Right lung (tissue), 5 donors: ENCODE data around the gene CBX4. TPM values are rescaled to one million over a fixed set of nuclear protein-coding genes. Genes with fewer than 3 reads are reported as not detected.

Experiments used
- DNase-seq, 2 donors: peaks; one replicate each; pipeline ENCODE4 v3.0.0-alpha.2; 2013
- polyA plus RNA-seq, 5 donors: library from polyadenylated mRNA; unstranded; fragments of 120-200 nt; gene quantifications; one replicate each; pipeline versions ENCODE4 v1.2.1 to v1.2.3, GENCODE V29; 2013; ENCODE audit warnings: inconsistent platforms in 1 of 5, low replicate concordance in 1 of 5; ENCODE audit not compliant: insufficient read length in 5 of 5, insufficient read depth in 1 of 5

Gene CBX4
- polyA plus RNA-seq, 5 donors, result 12.2 to 25.3 (median 16.4) TPM

GRCh38 chr17:79831265-79832217 lies 7.7 kb downstream of the CBX4 start:
- DNase-seq, result no peak

GRCh38 chr17:79830763-79831264 lies 8.4 kb downstream of the CBX4 start:
- no peak for DNase-seq

- no peak for DNase-seq
Measured at GRCh38 chr17:79830303-79830702, 8.9 kb downstream of the CBX4 start.

- DNase-seq, result no peak
Measured at GRCh38 chr17:79829457-79829856, 9.8 kb downstream of the CBX4 start.

GRCh38 chr17:79829004-79829403 lies 10.2 kb downstream of the CBX4 start:
- no peak for DNase-seq

DNA sequence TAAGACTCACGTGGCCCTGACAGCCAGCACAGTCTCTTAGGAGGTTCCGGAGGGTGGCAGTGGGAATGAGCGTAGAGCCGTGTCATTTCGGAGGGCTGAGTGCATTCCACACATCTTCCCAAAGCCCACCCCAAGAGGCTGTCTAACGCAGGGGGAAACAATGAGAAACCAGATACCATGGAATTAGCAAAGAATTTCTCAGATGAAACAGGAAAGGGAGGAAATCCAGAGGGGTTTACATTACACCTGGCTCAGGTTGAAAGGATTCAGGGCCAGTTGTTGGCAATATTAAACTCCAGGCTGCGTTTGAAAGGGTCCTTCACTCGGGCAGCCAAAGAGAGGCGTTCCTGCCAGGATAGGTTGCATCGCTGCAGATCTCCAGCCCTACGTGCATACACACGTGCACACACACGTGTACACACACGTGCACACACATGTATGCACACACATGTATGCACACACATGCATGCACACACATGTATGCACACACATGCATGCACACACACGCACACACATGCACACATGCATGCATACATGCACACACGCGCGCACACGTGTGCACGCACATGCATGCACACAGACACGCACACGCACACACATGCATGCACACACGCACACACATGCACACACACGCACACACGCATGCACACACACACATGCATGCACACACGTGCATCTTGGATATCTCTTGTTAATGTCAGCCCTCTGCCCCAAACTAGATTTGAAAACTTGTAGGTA lies 12.2 kb downstream of the CBX4 start:
- no peak for DNase-seq

- DNase-seq, result no peak
Measured at GRCh38 chr17:79826204-79826680, 13.0 kb downstream of the CBX4 start.

GRCh38 chr17:79825580-79825921 lies 13.7 kb downstream of the CBX4 start:
- DNase-seq, result no peak

GRCh38 chr17:79824893-79825579 lies 14.2 kb downstream of the CBX4 start:
- DNase-seq, result no peak

DNA sequence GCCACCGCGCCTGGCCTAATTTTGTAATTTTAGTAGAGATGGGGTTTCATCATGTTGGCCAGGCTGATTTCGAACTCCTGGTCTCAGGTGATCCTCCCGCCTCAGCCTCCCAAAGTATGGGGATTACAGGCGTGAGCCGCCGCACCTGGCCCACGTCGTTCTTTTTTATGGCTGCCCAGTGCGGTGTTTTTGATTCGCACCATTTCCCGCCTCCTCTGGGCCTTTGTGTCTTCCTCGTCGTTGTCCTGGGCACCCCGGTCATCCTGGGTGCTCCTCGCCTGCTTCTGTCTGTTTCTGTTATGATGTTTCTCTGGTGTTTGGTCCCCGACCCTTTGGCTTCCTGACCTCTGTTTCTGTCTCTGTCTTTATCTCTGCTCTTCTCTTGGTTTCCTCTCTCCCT lies 15.0 kb downstream of the CBX4 start:
- DNase-seq, result no peak

GRCh38 chr17:79822583-79823124 lies 16.6 kb downstream of the CBX4 start:
- no peak for DNase-seq

GRCh38 chr17:79821331-79822095 lies 17.7 kb downstream of the CBX4 start:
- no peak for DNase-seq

GRCh38 chr17:79820959-79821330 lies 18.3 kb downstream of the CBX4 start:
- DNase-seq, result no peak

DNA sequence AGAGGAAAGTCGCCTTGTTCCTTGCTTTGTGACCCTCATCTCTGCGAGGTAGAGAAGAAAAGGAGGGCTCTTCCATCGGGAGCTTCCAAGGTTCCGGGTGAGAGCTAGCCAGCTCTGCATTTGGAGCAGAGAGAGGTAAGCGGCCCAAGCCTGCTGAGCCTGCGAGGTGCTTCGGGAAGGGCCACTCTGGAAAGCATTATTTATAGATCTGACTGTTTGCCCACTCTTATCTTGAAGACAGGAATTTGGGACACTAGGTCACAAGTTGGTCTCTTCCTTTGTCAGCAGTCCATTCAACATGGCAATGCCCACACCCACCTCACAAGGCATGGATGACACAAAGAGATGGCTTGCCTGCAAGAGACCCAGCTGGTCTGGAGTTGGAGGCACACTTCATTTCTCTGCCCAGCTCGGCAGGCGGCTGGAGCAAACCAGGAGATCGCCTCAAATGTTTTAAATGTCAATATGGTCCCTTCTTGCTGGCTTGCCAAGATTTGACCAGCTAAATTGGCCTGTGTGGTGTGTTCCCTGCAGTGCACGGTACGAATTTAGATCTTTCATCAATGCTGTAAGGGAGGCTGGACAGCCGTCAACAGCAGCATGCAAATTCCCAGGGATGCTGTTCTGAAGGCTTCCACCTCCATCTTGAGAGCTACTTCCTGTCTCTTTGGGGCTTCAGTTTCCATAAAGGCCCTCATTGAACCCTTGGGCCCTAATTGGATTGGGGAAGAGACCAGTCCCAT lies 19.5 kb downstream of the CBX4 start:
- DNase-seq, result no peak

DNA sequence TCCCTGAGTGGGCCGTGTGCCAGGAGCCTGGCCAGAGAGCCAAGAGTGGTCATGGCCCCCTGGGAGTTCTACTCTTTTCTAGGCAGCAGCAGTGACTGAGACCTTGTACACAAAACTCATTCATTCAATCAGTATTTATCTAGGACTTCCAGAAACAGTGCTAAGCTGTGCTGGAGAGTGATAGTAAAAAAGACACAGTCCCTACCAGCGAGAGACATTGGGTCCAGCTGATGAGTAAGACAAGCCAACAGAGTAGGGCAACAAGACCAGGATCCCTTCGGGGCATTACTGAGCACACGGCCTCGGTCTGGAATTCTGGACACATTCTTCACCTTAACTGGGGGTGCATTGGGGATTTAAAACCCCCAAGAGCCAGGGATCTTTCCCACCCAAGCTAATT lies 20.2 kb downstream of the CBX4 start:
- no peak for DNase-seq

DNA sequence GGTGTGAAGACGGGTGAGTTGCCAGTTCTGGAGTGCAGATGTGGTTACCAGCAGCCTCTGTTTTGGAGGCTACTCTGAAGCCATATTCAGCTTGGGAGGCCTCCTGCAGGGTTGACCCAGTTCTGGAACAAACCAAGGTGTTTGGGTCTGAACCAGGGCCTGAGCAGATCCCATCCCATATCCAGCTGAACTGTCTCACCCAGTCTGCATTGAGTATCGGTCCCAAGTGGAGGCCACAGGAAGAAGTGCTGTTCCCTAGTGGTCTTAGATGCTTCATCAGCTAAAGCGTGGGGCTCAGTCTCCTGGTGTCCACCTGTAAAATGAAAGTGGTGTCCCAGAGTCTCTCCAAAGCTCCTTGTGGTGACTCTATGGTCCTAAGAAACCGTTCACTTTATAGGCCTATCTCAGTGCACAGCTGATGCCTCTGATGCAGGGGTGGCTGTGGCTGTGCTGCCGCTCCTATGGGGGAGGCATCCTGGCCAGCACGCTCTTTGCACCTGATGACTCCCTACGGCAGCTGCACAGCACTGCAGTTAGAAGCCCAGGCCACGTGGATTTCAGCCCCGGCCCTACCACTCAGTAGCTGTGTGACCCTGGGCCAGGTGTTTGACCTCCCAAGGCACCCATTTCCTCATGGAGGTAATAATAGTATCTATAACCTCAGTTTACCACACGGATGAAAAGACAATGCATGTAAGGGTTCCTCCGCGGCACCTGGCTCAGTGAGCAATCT lies 21.0 kb downstream of the CBX4 start:
- DNase-seq, result no peak

DNA sequence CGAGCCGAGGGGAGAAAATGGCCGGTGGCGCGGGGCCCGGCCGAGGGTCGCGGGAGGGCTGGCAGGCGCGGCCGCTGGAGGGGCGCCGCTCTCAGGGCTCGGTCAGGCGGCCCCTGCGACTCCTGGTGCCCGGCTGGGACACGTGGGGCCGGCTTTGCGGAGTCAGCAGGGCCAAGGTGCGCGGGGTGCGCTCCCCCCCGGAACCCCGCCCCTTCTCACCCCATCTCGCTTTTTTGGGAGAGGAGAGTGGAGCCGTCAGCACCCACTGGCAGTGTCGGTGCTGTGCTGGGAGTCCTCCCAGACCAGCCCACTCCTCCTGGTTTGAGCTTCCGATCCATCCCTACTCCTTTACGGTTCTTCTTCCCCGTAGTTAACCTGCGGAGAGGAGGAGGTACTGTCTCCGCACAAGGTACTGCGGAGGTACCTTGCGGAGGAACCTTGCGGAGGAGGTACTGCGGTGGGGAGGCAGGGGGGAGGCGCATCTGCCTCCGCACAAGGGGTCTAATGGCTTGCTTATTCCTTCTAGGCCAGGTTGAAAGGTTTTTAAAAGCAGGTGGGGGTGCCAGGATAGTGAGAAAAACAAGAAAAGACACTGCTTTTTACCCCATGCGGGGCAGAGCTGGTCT lies 23.3 kb downstream of the CBX4 start:
- no peak for DNase-seq

DNA sequence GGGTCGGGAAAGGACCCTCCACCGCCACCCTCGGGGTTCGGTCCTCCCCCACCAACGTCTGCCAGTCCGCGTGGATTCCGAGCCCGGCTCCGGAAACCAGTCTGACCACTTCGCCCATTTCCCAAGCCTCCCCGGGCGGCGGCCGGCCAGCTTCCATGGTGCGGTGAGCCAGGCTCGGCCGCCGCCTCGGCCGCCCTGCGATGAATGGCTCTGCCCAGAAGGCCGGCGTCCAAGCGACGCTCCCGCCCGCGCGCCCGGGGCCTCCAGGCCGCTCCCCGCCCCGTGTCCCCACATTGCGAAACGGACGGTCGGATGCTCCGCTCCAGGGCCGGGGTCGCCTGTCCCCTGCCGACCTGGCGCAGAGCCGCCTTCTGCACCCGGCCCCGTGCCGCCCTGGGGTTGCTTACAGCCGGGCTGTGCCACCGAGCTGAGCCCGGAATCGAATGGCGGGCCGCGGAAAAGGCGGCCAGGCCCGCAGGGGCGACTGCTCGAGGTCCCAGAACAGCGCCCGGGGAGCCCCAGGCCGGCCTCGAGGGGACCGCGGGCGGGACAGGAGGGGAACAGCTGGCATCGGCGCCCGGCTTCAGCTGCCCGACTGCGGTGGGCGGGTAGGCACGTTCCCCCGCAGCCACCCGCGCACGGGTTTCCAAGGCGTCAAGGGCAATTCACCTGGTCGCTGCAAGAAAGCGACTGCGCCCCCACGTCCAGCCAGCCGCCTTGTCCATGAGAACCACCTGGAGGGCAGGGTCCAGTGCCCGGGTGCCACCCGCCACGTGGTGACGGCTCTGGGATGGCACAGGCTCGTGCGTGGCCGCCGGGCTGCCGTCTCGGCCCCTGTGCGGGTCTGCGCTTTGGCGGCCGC lies 24.0 kb downstream of the CBX4 start:
- peak in 1 of 2 donors; percentile 69 for DNase-seq
